A172 (cell line): Measurements from ENCODE around the gene ADPRHL1. TPM values are rescaled to one million over a fixed set of nuclear protein-coding genes. Genes with fewer than 3 reads are reported as not detected.

Source experiments
- DNase-seq: peaks from one replicate; pipeline ENCODE4 v3.0.0-alpha.2; 2015; ENCODE audit warnings: low spot score
- total RNA-seq: library from RNA; depleted of rRNA; stranded (reverse); fragments of >200 nt; shearing (Covaris generic); gene quantifications from 2 replicates; pipeline ENCODE4 v1.2.3, GENCODE V29; 2014

ADPRHL1 gene
- total RNA-seq, 1 experiment from 2014 or later, result 0.96 TPM

GRCh38 chr13:113432506-113433270, 20.6 kb downstream of the ADPRHL1 start:
- DNase-seq, result no peak

GRCh38 chr13:113431171-113431570, 22.1 kb downstream of the ADPRHL1 start:
- DNase-seq, result no peak

GRCh38 chr13:113430378-113431110, 22.7 kb downstream of the ADPRHL1 start:
- DNase-seq, result no peak

- no peak for DNase-seq
These were observed 23.7 kb downstream of the ADPRHL1 start for GRCh38 chr13:113429608-113429985.

- DNase-seq, result no peak
These were observed 24.2 kb downstream of the ADPRHL1 start for GRCh38 chr13:113428871-113429607.

GRCh38 chr13:113428469-113428865, 24.8 kb downstream of the ADPRHL1 start:
- no peak for DNase-seq

- no peak for DNase-seq
These were observed 25.5 kb downstream of the ADPRHL1 start for GRCh38 chr13:113427562-113428468.

GRCh38 chr13:113426591-113426986, 26.7 kb downstream of the ADPRHL1 start:
- no peak for DNase-seq

- peak; percentile 61 for DNase-seq
These were observed 27.2 kb downstream of the ADPRHL1 start for GRCh38 chr13:113425941-113426590.

GRCh38 chr13:113423520-113424163, 29.6 kb downstream of the ADPRHL1 start:
- no peak for DNase-seq

- DNase-seq, result no peak
These were observed 30.3 kb downstream of the ADPRHL1 start for GRCh38 chr13:113422807-113423519.

- DNase-seq, result no peak
These were observed 31.5 kb downstream of the ADPRHL1 start for GRCh38 chr13:113421673-113422270.

- no peak for DNase-seq
These were observed 32.3 kb downstream of the ADPRHL1 start for GRCh38 chr13:113420833-113421600.

- DNase-seq, result no peak
These were observed 33.1 kb downstream of the ADPRHL1 start for GRCh38 chr13:113420232-113420631.

- DNase-seq, result no peak
These were observed 33.6 kb downstream of the ADPRHL1 start for GRCh38 chr13:113419531-113420193.

- DNase-seq, result no peak
These were observed 34.6 kb downstream of the ADPRHL1 start for GRCh38 chr13:113418722-113419049.

- no peak for DNase-seq
These were observed 35.2 kb downstream of the ADPRHL1 start for GRCh38 chr13:113417836-113418721.
